ENCODE measurements around the gene RTTN. TPM values are rescaled to one million over a fixed set of nuclear protein-coding genes. Genes with fewer than 3 reads are reported as not detected.

Gene RTTN
- 90.8 TPM for total RNA-seq

GRCh38 chr18:70205421-70206397 is at the start of gene RTTN:
RTTN (minus strand) TSS chr18:70205687; CDS start chr18:70205658, 29 bp downstream.

Other genes starting within 250 kb of the RTTN start
- gene SOCS6, start 83.4 kb upstream of the RTTN start, total RNA-seq: 36.9 TPM